Esophagus (tissue), 2 donors: Measurements from ENCODE around the gene CGB5. TPM values are rescaled to one million over a fixed set of nuclear protein-coding genes. Genes with fewer than 3 reads are reported as not detected.
"Not testable (repeated sequence)": the region's sequence is repeated elsewhere in the genome, so short reads cannot be mapped to it uniquely, and the experiment has no call there.

Experiments used
- H3K27ac ChIP-seq, 2 donors: one replicate each; pipeline ENCODE4 v1.5.1; 2013; ENCODE audit warnings: low read depth in 2 of 2, mild to moderate bottlenecking in 2 of 2, inconsistent platforms in 1 of 2, low read length in 1 of 2, moderate library complexity in 1 of 2
- H3K27me3 ChIP-seq, 2 donors: one replicate each; pipeline ENCODE4 v1.6.1; 2013; ENCODE audit warnings: low read length in 2 of 2, control low read depth in 1 of 2, mild to moderate bottlenecking in 1 of 2; ENCODE audit not compliant: insufficient read depth in 2 of 2, control insufficient read depth in 1 of 2
- H3K36me3 ChIP-seq, 2 donors: one replicate each; pipeline ENCODE4 v1.6.1; 2013; ENCODE audit warnings: low read length in 1 of 2; ENCODE audit not compliant: control insufficient read depth in 2 of 2, insufficient read depth in 2 of 2
- H3K4me1 ChIP-seq, 2 donors: one replicate each; pipeline ENCODE4 v1.6.1; 2013; ENCODE audit warnings: low read length in 1 of 2; ENCODE audit not compliant: control insufficient read depth in 2 of 2, insufficient read depth in 2 of 2
- H3K4me3 ChIP-seq, 2 donors: one replicate each; pipeline ENCODE4 v1.5.1; 2013; ENCODE audit warnings: low read length in 2 of 2, mild to moderate bottlenecking in 2 of 2, low read depth in 1 of 2, moderate library complexity in 1 of 2
- H3K9me3 ChIP-seq, 2 donors: one replicate each; pipeline ENCODE4 v1.6.1; 2013; ENCODE audit warnings: mild to moderate bottlenecking in 2 of 2, low read depth in 1 of 2, low read length in 1 of 2, moderate library complexity in 1 of 2; ENCODE audit not compliant: control insufficient read depth in 2 of 2, insufficient read depth in 1 of 2
- WGBS, 2 donors: extraction: QIAGEN DNeasy Blood & Tissue Kit; methylation state at CpG; one replicate each; pipeline ENCODE4 v1.1.7; 2013; 5-methylcytosine and 5-hydroxymethylcytosine counted together
- polyA plus RNA-seq, 2 donors: library from polyadenylated mRNA; stranded (reverse); fragments of 200-250 nt; gene quantifications; one replicate each; pipeline ENCODE4 v1.2.3, GENCODE V29; 2013
- donor health status: healthy with polysubstance abuse.
- donor health status: Bipolar disorder and iron deficiency.

The CGB5 gene
- polyA plus RNA-seq, 2 donors = 0.39 TPM; not detected in 1

- Histone ChIP-seq H3K27me3 (no peaks in the 10 kb centered on the region), H3K27ac (no peak overlapping the region), H3K9me3 (no peaks in the 10 kb centered on the region), H3K4me3 (no peak overlapping the region), H3K4me1 (no peaks in the 10 kb centered on the region), H3K36me3 (peaks cover 12 to 57% of the 10 kb centered on the region in 2 donors)
- 89 to 91% methylated on average over 17 of the region's 17 CpGs for WGBS, 2 donors
Observed at GRCh38 chr19:49011194-49011593, 32.5 kb upstream of the CGB5 start.

DNA sequence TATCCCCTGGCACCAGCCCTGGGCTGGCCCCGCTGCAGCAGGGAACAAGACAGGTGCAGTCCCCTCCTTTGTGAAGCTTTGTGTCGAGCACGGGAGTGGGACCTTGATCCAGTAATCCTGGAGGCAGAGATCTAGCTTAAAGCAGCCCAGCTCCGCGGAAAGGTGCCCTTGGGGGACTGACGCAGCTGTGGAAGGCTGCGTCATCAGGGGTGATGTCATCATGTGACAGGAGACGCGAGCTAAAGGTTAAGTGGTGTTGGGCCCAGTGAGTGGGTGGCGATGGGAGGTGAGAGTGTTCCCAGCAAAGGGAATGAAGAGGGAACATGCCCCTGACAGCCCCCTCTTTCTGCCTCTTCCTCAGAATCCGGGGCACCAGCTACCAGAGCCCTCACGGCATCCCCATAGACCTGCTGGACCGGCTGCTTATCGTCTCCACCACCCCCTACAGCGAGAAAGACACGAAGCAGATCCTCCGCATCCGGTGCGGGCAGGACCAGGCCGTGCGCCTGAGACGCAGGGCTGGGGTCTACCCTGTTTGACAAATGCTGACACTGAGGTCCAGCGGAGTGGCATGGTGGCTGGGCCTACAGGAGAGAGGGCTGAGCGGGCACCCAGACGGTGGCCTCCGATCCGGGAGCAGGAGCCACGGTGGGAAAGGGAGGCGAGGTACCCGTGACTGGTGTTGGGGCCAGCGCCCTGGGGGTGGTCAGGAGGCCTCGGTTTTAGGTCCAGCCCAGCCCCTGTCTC, 29.4 kb upstream of the CGB5 start:
- Histone ChIP-seq H3K27ac (no peak overlapping the region), H3K9me3 (no peaks in the 10 kb centered on the region), H3K4me3 (no peak overlapping the region), H3K4me1 (peaks cover 2 to 7% of the 10 kb centered on the region in 2 donors), H3K36me3 (peaks cover 4 to 46% of the 10 kb centered on the region in 2 donors), H3K27me3 (no peaks in the 10 kb centered on the region)
- WGBS, 2 donors = 88 to 89% methylated on average over 32 of the region's 32 CpGs

- H3K36me3 ChIP-seq = peaks cover 4 to 41% of the 10 kb centered on the region in 2 donors
- H3K9me3 ChIP-seq = no peaks in the 10 kb centered on the region
- whole genome bisulfite sequencing, 2 donors = 90 to 96% methylated on average over 18 of the region's 18 CpGs
- peaks cover 2 to 7% of the 10 kb centered on the region in 2 donors for H3K4me1 ChIP-seq
- H3K27me3 ChIP-seq = no peaks in the 10 kb centered on the region
- no peak overlapping the region for H3K27ac ChIP-seq
- H3K4me3 ChIP-seq = no peak overlapping the region
Observed at GRCh38 chr19:49014870-49015255, 28.8 kb upstream of the CGB5 start.

DNA sequence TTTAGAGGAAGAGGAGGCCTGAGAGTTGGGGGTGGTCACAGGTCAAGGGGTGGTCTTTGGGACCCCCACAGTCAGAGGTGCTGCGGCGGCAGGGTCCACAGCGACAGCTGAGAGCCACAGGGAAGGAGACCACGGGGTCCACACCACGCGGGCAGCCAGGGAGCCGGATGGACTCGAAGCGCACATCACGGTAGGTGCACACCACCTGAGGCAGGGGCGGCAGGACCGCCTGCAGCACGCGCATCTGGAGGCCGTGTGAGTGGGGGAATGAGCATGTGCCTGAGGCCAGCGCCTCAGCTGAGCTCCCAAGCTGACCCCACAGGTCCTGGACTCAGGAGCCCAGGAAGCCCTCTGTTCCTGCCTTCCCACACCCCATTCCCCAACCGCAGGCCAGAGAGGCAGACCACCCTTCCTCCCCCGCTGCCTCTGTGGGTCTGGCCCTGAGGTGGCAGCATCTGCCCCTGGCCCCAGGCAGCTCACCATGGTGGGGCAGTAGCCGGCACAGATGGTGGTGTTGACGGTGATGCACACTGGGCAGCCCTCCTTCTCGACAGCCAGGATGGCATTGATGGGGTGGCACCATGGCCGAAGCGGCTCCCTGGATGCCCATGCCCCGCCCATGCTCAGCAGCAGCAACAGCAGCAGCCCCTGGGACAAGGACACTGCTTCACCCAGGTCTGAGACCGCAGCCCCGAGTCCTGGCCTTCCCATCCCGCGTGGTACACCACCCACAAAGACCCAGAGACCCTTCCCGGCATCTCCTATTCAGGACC, 27.4 kb upstream of the CGB5 start:
- WGBS, 2 donors = 87 to 93% methylated on average over 24 to 27 of the region's 29 CpGs
- no peaks in the 10 kb centered on the region for H3K27me3 ChIP-seq
- peaks cover 4 to 30% of the 10 kb centered on the region in 2 donors for H3K36me3 ChIP-seq

DNA sequence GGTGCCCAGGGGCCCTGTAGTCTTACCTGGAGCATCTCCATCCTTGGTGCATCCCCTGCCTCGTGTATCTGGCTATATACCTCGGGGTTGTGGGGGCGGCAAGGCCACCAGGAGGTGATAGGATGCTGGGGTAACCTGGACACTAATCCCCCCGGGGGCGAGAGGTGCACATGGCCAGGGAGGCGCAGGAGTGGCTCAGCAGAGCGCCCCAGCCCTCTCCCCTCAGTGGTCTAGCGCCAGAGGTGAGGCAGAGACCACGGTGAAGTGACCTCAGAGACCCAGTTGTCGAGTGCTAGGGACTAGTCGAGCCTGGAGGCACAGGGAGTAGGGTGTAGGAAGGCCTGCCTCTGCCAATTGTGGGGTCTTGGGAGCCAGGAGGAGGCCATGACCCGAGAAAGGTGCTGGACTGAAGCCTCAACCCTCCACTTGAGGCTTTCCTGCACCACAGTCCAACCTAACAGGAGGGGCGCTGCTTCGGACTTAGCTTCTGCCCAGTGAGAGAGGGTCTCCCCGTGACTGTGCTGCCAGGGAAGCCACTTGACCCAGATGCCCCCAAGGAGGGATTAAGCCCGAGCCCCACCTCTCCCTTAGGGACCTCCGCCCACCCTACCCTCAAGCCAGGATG, 26.5 kb upstream of the CGB5 start, which contains the start of gene LHB:
LHB (minus strand) TSS at position 51 of the 625 bp plus-strand sequence; CDS start at position 41, 10 bp downstream.
- Histone ChIP-seq H3K27me3 (no peaks in the 10 kb centered on the region), H3K4me3 (peak within 1 kb of the TSS; percentile 22 to 29), H3K27ac (no peak within 1 kb of the TSS), H3K36me3 (peaks cover 4 to 22% of the 10 kb centered on the region in 2 donors), H3K4me1 (peaks cover 2 to 7% of the 10 kb centered on the region in 2 donors), H3K9me3 (peaks cover 0 to 2% of the 10 kb centered on the region in 2 donors)
- 67 to 68% methylated on average over 17 of the region's 17 CpGs for WGBS, 2 donors

More for the DNA sequence above, 27.4 kb upstream of the CGB5 start:
- Histone ChIP-seq H3K9me3 (peaks cover 0 to 2% of the 10 kb centered on the region in 2 donors), H3K27ac (no peak overlapping the region), H3K4me1 (peaks cover 2 to 7% of the 10 kb centered on the region in 2 donors), H3K4me3 (no peak overlapping the region)

- Histone ChIP-seq H3K27me3 (no peaks in the 10 kb centered on the region), H3K4me3 (peak overlapping the region; percentile 22 to 29), H3K9me3 (peaks cover 0 to 2% of the 10 kb centered on the region in 2 donors), H3K36me3 (peaks cover 4 to 22% of the 10 kb centered on the region in 2 donors), H3K4me1 (peaks cover 2 to 7% of the 10 kb centered on the region in 2 donors), H3K27ac (no peak overlapping the region)
- WGBS, 2 donors = 0 to 1% methylated on average over 61 to 62 of the region's 62 CpGs
Observed at GRCh38 chr19:49017666-49018351, 25.8 kb upstream of the CGB5 start.

DNA sequence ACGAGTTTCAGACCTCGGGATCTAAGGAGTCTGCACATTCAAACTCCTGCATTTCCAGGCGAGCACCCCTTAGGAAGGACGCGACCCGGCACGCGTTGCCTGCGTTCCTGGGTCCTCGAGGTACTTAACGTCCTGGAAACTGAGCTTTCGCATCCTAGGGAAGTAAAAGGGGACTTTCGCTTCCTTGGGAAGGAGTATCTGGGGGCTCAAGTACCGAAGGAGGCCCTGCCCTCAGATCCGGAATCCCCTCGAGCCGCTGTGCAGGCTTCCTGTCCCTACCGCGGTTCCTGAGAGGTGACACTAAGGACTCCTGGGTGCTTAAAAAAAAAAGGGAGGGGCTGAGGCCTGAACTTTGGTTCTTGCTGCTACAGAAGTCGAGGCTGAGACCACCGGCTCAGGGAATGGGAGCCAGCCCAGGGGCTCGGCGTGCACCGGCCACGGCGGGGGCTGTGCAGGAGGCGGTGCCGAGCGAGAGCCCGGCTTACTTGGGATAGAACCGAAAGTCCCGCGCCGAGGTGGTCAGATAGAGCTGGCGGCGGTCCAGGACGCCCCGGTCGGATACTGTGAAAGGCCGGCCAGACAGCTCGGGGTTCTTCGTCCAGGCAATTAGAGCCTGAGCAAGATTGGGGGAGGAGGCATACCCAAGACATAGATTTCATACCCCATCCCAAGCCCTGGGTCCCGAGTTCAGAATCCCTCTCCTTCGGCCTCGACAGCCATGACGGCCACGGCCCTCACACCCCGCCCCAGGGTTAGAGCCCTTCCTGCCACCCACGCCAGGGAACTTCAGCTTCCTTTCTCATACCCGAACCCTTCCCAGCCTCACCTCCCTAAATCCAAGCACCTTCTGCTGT, 25.0 kb upstream of the CGB5 start:
- H3K27me3 ChIP-seq, H3K4me1 ChIP-seq, H3K9me3 ChIP-seq, H3K27ac ChIP-seq: not testable (repeated sequence)
- H3K4me3 ChIP-seq = peak overlapping the region; percentile 22 to 37
- peaks cover 4 to 22% of the 10 kb centered on the region in 2 donors for H3K36me3 ChIP-seq
- WGBS, 2 donors = 3 to 7% methylated on average over 46 to 50 of the region's 50 CpGs

DNA sequence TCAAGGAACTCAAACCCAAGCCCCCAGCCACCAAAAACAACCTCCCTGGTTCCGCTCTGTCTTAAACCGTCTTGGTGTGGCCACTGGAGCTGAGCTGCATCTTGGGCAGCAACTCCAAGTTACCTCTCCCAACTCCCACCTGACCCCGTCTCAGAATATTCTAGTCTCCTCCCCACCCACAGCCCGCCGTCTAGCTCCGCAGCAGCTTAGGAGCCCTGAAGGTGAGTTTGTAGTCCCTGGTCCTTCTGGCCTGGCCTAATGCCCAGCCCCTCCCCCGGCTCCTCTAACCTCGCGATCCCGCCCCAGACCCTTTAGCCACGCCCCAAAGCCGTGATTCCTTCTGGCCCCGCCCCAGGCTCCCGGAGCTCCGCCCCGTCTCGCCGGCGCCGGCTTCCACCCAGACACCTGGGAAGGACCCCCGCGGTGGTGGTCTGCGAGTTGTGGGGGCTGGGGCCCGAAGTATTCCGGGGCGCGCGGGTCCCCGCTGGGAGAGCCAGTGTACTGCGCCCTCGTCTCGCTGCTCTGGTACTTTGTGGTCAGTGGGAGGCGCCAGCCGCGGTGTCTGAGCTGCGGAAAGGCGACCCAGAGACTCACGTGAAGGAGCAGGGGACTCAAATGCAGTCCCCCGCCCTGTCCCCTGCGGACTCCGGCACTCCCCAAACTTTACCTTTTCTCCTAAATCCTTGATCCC, 24.3 kb upstream of the CGB5 start:
- Histone ChIP-seq H3K27ac (no peak overlapping the region), H3K27me3 (no peaks in the 10 kb centered on the region), H3K4me3 (peak overlapping the region; percentile 22 to 37), H3K36me3 (peaks cover 4 to 18% of the 10 kb centered on the region in 2 donors), H3K4me1 (peaks cover 2 to 7% of the 10 kb centered on the region in 2 donors), H3K9me3 (peaks cover 0 to 2% of the 10 kb centered on the region in 2 donors)
- 12% methylated on average over 41 of the region's 41 CpGs for WGBS, 2 donors
